Sciatic nerve (tissue), 2 donors: ENCODE data around the gene TADA3. TPM values are rescaled to one million over a fixed set of nuclear protein-coding genes. Genes with fewer than 3 reads are reported as not detected.
A peak's percentile ranks its signal among the peaks of the same experiment; 100 is the strongest.

Experiments used
- ATAC-seq: fragments of 200-7000 bp; cut with Tn5 transposase; one replicate; pipeline ENCODE4 v1.9.1; 2020; ENCODE audit warnings: mild to moderate bottlenecking, moderate library complexity
- DNase-seq: peaks from one replicate; pipeline ENCODE4 v3.0.0-alpha.2; 2020; ENCODE audit warnings: low spot score
- intact Hi-C: fragments of 100-400 bp; cut with DNase I; formaldehyde crosslinking; loops from one replicate; pipeline ENCODE4 v1.14.2; 2022
- total RNA-seq: library from RNA; stranded (reverse); fragmentation: NEBNext Ultra II Directional; extraction: Animal tissue kit (Norgen Biotek cat#: 25700); gene quantifications from one replicate; pipeline ENCODE4 v1.2.1, GENCODE V29; 2021
- donor health status: DM: no; HTN: no; CAD: no.
- donor health status: DM: no; HTN: no; CAD: no.

The TADA3 gene
- total RNA-seq, 1 donor from 2014 or later: 43.1 TPM

DNA sequence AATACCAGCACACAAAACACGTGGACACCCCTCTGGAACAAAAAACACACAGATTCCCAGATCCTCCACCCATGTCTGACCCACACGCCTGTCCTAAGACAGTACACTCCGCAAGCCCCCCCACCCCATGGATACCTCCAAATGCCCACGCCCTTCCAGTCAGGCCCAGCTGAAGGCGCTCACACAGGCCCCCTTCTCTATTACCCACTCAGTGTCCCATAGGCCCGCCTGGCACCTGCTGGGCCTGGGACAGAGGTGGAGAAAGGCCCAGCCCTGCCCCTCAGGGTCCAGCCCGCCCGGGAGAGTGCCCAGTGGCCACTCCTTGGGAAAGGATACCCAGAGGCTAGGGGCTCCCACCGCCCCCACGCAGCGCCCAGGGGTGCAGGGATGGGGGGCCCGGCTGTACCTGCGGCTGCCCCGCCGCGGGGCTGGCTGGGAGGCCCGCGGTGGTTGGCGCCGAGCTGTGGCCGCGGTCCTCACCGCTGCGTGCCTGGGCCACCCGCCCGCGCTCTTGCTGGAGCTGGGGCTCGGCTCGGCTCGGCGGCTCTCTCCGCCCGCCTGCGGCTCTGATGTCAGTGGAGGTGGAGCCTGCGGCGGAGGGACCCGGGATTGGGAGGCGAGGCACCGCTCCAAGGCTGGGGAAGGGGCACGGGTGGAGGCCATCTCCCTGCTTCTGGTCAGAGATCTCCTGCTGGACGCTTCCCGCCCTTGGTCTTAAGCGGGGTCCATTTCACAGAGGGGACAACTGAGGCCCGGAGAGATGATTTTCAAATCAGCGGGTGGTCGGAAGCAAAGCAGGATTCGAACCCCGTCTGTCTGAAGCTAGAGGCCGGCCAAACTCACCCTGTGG lies 22.6 kb downstream of the TADA3 start, which contains the start of gene CAMK1:
Gene CAMK1, minus strand, starts transcription at position 522 of the 850 bp plus-strand sequence. CDS start 2,198 bp downstream, outside the sequence.
- ATAC-seq (peak; percentile 95), DNase-seq (peak; percentile 91)
- intact Hi-C loops: no loop called here

DNA sequence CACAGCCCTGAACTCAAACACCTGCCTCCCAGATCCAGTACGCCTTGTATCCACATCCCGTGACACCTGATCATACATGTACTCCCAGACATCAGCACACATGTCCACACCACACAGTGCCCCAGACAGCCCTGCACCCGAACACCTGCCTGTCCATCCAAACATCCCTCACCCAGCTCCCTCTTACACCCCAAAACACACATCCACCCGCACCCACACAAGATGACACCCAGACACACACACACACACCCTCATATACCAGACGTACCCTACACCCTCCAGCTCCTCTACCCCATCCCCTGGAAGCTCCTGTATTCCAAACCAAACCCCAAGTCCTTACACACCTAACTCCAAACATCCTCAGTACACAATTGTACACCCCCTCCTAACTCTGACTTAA lies 23.3 kb downstream of the TADA3 start:
- ATAC-seq: peak; percentile 3
- intact Hi-C loops: no loop called here

DNA sequence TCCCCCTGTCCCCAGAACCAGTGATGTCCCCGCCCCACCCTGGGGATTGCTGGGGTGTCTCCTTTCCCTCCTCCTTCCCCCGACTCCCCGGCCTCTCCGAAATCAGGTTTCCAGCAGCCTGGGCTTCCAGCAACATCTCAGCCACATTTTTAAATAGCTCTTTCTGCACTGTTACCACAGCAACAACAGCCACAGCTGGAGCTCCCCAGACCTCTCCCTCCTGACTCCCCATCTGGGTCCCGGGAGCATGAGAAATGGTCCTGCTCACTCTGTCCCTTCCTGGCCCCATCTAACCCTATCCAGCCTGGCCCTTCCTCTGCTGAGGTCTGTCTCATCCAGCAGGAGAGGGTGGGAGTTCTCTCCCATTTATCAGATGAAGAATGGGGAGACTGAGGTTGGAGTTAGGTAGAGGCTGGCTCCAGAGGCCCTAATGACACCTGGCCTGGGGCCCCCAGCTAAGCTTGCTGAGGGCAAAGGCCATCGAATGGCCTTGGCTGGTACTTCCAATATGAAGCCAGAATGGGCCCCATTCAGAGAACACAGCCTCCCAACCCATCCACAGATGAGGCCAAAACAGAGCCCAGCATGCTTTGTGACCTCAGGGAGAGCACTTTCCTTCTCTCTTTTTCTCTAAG lies 24.0 kb downstream of the TADA3 start:
- intact Hi-C loops: no loop called here

More for the DNA sequence above, 23.3 kb downstream of the TADA3 start:
- no peak for DNase-seq

DNA sequence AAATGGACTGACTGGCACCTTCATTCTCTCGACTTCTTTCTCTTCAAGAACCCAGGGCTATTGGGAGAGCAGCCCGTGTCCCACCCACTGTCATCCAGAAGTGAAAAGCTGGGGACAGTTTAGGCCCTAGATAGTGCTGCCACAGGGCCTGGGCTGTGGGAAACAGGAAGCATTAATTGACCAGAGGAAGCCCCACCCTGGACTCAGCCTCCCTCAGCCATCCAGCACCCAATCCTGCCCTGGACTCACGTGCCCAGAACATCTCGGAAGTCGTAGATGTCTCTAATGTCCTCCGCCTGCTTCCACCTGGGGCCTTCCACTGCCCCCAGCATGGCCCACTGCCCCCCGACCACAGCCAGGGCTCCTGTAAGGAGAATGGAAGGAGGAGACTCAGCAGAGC lies 24.9 kb downstream of the TADA3 start:
- intact Hi-C loops: no loop called here
- ATAC-seq: no peak
- no peak for DNase-seq

More for the DNA sequence above, 24.0 kb downstream of the TADA3 start:
- DNase-seq: no peak
- ATAC-seq: no peak

DNA sequence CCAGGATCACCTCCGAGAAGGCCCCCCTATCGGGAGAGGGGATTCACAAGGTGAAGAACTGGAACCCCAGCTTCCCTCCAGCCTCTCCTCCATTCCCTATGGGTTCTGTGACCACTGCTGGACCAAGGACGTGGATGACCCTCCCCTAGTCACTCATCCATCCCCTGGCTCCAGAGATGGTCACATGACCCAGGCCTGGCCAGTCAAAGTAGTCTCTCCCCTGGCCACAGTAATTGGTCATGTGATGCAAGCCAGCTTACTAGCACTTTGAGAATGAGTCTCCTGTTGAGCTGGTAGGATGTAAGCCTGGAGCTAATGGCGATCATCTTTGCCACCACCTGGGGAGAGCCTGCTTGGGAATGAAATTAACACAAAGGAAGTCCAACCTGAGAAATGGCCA lies 26.4 kb downstream of the TADA3 start:
- no peak for DNase-seq
- no peak for ATAC-seq
- intact Hi-C loops: no loop called here

DNA sequence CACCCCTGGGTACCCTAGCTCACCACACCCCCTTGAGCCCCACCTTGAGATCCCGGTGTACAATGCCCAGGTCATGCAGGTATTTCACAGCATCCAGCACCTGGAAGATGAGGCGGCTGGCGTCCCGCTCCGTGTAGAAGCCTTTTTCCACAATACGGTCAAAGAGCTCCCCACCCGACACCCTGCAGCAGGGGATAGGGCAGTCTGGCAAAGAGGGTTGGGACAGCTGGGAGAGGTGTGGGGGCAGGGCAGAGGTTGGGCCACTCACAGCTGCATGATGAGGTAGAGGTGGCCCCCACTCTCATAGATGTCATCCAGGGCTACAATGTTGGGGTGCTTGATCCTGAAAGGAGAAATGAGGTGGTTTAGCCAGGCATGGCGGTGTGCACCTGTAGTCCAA lies 29.4 kb downstream of the TADA3 start:
- intact Hi-C loops: no loop called here
- DNase-seq (no peak), ATAC-seq (no peak)

DNA sequence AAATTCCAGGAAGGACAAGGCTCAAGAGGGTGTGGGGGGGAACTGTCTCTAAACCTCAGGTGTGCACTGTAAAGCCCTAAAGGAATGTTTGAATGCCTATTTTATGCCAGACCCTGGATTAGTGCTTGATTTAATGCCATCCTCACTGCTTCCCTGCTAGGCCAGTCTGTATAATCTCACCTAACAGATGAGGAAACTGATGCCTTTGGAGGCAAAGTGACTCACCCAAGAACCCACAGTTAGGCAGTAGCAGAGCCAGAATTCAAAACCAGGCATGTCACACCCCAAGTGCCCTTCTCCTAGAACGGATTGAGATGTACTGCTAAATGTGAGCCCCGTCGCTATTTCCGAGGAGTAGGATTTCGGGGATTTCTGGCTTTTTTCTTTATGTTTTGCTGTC lies 30.4 kb downstream of the TADA3 start:
- ATAC-seq (no peak), DNase-seq (no peak)
- intact Hi-C loops: no loop called here

DNA sequence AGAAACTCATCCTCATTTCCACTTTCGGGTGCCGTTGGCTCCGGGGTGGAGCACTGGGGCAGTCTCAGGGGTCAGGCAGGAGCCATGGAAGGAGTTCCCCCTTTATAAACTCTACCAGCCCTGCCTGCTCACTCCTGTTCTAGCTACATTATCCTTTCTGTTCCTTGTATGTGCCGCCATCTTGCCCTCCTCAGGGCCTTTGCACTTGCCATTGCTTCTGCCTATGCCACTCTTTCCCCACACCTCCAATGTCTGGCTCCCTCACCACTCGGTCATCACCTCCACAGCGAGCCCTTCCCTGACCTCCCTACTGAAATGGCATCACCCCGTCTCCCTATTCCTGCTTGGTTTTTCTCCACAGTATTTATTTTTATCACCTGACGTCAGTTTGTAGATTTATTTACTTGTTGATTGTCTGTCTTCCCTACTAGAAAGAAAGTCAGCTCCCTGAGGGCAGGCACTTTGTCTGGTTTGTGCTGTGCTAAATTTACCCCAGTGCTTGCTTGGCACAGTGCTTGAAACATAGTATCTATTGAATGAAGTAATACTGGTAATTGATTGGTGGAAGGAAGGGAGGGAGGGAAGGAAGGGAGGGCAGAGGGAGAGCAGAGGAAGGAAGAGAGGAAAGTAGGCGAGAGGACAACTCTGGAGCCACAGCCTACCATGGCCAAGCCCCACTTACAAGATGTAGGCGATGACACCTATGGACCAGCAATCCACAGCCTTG lies 31.3 kb downstream of the TADA3 start:
- no peak for ATAC-seq
- intact Hi-C loops: no loop called here
- DNase-seq: no peak

DNA sequence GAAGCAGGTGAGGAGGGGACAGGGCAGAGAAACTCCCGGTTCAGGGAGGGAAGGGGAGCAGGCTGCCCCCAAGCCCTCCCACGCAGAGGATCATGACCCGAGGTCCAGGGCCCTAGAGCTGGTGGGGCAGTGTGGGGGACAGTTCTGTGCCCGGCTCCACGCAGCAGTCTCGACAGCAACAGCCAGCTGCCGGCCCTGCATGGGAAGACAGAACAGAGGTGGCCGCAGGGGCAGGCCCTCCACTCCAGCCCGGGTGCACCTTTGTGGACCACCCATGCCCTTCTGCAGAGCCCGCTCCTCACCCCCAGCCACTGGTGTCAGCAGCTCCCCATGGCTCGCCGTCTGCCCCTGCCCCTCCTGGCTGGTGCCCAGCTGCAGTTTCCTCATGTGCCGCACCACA lies 34.8 kb downstream of the TADA3 start:
- no peak for DNase-seq
- intact Hi-C loops: no loop called here
- ATAC-seq: no peak

DNA sequence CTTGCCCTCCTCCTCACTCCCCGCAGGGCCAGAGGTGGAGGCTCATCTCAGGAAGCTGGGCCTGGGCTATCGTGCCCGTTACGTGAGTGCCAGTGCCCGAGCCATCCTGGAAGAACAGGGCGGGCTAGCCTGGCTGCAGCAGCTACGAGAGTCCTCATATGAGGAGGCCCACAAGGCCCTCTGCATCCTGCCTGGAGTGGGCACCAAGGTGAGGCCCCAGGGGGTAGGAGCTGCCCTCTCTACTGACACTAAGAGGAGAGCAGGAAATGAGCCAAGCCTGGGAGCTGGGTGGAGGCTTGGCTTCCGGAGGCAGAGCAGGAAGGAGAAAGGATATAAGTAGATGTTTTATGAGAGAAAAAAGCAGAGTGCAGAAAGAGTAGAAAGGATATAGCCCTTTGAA lies 37.6 kb downstream of the TADA3 start:
- DNase-seq (no peak), ATAC-seq (no peak)
- intact Hi-C loops: no loop called here

DNA sequence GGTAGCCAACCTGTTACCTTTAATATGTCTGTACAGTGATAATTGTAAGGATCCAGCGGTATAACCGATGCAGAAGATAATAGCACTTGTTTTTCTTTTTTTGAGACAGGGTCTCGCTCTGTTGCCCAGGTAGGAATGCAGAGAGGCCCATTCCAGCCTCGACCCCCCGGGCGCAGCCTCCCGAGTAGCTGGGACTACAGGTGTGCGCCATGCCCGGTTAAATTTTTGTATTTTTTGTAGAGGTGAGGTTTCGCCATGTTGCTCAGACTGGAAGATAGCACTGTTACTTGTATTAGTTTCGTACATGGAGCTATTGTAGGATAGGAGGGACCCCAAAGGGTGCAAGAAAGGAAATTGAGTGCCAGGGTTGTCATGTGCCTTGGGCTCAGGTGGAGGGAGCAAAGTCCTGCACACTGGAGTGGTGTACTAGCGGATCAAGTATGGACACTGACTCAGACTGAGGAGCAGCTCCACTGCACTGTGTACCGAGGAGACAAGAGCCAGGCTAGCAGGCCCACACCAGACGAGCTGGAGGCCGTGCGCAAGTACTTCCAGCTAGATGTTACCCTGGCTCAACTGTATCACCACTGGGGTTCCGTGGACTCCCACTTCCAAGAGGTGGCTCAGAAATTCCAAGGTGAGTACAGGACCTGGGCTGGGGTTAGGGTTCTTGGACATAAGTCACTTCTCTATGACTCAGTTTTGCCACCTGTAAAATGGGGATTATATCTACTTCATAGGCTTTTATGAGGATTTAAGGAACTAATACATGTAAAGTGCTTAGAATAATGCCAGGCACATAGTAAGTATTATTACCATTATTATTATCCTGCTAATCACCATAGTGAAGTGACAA lies 41.5 kb downstream of the TADA3 start:
- ATAC-seq (no peak), DNase-seq (no peak)
- intact Hi-C loops: no loop called here

DNA sequence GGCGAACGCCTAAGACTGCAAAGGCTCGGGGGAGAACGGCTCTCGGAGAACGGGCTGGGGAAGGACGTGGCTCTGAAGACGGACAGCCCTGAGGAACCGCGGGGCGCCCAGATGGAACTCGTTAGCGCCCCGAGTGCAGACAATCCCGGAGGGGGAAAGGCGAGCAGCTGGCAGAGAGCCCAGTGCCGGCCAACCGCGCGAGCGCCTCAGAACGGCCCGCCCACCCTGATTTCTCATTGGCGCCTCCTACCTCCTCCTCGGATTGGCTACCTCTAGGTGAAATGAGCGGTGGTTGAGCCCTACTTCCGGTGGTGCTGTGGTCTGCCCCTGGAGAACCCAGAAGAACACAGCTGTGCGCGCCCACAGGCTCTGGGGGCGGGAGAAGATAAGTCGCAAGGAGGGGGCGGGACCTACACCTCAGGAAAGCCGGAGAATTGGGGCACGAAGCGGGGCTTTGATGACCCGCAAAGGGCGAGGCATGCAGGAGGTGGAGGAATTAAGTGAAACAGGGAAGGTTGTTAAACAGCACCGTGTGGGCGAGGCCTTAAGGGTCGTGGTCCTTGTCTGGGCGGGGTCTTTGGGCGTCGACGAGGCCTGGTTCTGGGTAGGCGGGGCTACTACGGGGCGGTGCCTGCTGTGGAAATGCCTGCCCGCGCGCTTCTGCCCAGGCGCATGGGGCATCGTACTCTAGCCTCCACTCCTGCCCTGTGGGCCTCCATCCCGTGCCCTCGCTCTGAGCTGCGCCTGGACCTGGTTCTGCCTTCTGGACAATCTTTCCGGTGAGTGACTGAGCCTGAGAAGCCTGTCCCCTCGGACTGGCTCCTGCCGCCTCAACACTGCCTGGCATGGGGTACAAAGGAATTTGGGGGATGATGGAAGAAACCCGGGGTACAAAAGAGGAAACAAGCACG lies 42.4 kb downstream of the TADA3 start, which contains the start of gene OGG1:
Gene OGG1, plus strand, starts transcription at position 308 of the 911 bp plus-strand sequence. Its CDS starts 335 bp downstream, at position 643.
- peak; percentile 98 for ATAC-seq
- intact Hi-C loops: no loop called here
- DNase-seq: peak; percentile 99

DNA sequence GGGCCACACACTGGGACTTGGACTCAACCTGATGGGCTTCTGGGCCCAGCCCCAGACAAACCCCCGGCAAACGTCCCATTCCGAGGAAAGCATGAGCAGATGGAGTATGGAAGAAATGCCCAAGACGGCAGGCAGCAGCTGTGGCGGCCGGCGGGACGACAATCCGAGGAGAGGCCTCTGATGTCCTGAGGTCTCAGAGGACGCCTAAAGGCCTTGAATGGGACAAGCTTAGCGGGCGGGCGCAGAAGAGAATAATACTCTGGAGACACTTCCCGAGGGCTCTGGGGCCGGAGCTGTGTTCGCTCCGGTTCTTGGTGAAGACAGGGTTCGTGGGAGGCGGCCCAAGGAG lies 43.0 kb downstream of the TADA3 start:
- intact Hi-C loops: no loop called here
- DNase-seq: no peak
- no peak for ATAC-seq

DNA sequence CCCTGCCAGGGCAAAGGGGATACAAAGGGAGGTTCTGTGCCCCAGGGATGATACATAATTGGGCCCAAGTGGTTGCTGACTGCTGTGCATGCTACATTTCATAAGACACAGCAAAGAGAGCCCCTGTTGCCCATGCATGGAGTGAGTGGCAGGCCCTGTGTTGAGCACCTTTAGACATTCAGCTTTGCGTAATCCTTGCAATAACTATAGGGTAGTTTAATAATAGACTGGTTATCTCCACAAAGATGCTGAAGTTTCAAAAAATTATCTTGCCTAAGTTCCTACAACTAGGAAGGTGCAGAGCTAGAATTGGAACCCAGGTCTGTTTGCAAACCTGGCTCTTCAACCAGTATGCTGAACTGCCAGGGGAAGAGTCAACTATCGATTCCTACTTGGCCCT lies 44.2 kb downstream of the TADA3 start:
- ATAC-seq: no peak
- intact Hi-C loops: no loop called here
- DNase-seq: no peak

DNA sequence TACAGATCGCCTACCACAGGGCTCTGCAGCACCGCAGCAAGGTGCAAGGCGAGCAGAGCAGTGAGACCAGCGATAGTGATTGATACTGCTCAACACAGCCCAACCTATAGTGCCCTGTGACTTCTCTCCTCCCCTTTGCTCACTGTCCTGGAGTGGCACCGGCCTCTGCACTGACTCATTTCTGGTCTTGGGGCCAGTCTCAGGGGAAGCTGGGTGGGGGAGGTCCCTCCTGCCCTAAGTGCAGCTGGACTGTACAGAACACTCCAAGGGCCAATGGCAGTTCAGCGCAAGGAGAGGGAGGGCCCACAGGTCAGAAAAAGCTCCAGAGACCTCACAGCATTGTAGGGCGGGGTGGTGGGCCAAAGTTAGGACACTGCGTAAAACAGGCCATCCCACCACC lies 45.0 kb downstream of the TADA3 start:
- DNase-seq (no peak), ATAC-seq (no peak)
- intact Hi-C loops: no loop called here

DNA sequence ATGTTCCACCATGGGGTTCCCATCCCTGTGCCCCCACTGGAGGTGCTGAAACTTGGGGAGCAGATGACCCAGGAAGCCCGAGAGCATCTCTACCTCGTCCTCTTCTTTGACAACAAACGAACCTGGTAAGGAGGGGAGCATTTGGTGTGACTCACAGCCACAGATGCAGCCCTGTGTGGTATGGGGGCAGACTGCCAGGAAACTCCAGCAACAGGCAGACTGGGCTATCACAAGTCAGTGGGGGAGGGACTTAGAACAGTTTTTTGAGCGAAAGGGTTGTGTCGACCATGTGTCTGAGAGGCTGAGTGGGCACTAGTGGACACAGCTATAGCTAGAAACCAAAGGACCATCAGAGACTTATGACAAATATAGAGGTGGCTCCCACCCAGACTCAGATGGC lies 45.9 kb downstream of the TADA3 start:
- intact Hi-C loops: no loop called here
- no peak for ATAC-seq
- DNase-seq: no peak

DNA sequence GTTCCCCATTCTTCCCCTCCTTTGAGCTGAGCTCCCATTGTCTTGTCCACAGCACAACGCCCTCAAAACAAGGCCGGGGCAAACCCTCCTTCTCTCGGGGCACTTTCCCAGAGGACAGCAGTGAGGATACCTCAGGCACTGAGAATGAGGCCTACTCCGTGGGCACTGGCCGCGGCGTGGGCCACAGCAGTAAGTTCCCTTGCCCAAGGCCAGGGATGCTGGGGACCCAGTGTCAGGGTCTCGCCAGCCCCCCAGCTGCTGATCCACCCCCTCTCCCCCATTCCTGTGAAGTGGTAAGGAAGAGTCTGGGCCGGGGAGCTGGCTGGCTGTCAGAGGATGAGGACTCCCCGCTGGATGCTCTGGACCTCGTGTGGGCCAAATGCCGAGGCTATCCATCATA lies 46.8 kb downstream of the TADA3 start:
- intact Hi-C loops: no loop called here
- ATAC-seq (no peak), DNase-seq (no peak)

DNA sequence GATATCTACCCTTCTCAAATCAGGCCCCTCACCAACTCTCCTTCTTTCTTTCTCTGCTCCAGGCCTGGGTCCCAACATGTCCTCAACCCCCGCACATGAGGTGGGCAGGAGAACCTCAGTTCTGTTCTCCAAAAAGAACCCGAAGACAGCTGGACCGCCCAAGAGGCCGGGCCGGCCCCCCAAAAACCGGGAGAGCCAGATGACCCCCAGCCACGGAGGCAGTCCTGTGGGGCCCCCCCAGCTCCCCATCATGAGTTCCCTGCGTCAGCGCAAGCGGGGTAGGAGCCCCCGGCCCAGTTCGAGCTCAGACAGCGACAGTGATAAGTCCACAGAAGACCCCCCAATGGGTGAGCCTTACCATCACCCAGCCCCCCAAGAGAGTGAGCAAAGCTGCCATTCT lies 48.1 kb downstream of the TADA3 start:
- ATAC-seq (no peak), DNase-seq (no peak)
- intact Hi-C loops: no loop called here
